ENCODE data around the gene ZCCHC17.

DNA sequence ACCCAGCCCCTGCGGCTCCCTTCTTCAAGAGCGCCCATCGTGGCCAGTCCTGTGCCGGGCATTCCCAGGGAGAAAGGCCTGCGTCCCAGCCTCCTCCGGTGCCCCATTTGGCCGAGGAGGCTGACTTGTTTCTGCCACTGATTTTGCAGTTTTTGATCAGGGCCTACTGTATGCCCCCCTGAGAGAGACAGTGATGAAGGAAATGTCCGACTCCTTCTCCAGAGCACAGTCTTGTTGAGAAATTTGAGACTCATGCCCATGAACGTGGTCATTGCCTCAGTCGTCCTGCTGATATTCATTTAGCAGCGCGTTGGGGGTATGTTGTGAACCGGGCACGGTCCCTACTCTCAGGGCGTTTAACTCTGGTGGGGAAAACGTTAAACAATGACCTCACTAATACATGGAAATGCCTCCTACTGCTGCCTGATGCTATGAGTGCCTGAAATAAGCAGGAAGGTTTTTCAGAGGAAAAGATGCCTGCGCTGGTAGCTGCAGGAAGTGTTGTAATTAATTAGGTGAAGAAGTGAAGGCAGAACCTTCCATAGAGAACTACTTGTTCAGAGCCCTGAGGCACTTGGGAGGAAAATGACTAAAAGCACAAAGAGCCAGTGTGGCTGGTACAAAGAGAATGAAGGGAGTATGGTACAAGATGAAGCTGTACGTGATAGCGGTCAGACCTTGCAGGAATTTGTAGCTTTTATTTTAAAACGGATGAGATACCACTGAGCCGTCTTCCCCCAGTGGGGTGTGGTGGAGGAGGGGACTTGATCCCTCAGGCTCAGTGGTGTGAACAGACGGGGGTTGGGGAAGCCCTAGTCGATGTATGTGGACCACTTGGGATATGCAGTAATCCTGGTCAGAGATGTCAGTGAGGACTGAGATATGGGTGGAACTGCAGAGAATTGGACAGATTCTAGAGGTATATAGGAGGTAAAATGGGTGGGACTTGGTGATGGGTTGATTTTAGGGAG, 730 bp downstream of the ZCCHC17 start:
- TF ChIP-seq, protein P1, sequence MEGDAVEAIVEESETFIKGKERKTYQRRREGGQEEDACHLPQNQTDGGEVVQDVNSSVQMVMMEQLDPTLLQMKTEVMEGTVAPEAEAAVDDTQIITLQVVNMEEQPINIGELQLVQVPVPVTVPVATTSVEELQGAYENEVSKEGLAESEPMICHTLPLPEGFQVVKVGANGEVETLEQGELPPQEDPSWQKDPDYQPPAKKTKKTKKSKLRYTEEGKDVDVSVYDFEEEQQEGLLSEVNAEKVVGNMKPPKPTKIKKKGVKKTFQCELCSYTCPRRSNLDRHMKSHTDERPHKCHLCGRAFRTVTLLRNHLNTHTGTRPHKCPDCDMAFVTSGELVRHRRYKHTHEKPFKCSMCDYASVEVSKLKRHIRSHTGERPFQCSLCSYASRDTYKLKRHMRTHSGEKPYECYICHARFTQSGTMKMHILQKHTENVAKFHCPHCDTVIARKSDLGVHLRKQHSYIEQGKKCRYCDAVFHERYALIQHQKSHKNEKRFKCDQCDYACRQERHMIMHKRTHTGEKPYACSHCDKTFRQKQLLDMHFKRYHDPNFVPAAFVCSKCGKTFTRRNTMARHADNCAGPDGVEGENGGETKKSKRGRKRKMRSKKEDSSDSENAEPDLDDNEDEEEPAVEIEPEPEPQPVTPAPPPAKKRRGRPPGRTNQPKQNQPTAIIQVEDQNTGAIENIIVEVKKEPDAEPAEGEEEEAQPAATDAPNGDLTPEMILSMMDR (IDR thresholded peaks at IDR 0.05), result no peak
- no peak for TF ChIP-seq EZH2 (IDR thresholded peaks at IDR 0.05; ENCODE audit: borderline replicate concordance, insufficient read depth, low read depth, low read length, poor library complexity, severe bottlenecking)

Measured in B cell (primary cell).